Body of pancreas (tissue), 4 donors: ENCODE measurements around the gene OR6K3. TPM values are rescaled to one million over a fixed set of nuclear protein-coding genes. Genes with fewer than 3 reads are reported as not detected.

Experiments used
- ATAC-seq: fragments of 150-250 bp; one replicate; pipeline ENCODE4 v1.9.1; 2016
- DNase-seq, 4 donors: peaks; one replicate each; pipeline ENCODE4 v3.0.0-alpha.2; 2019
- H3K27ac ChIP-seq, 4 donors: fragments of 200-600 bp; sonication (generic); 1 replicate in 3 of 4; 2 replicates in 1 of 4; pipeline versions ENCODE4 v1.5.1 to v1.6.1; 2016 to 2019; ENCODE audit warnings: mild to moderate bottlenecking in 1 of 4, mixed read lengths in 1 of 4, moderate library complexity in 1 of 4
- H3K27me3 ChIP-seq, 2 donors: fragments of 200-600 bp; sonication (generic); one replicate each; pipeline ENCODE4 v1.6.0; 2016; ENCODE audit warnings: mild to moderate bottlenecking in 1 of 2
- H3K36me3 ChIP-seq, 2 donors: fragments of 200-600 bp; sonication (generic); replicated peaks in 1 of 2; 2 replicates each; pipeline ENCODE4 v1.5.1; 2016; ENCODE audit warnings: low read depth in 2 of 2; ENCODE audit not compliant: insufficient read depth in 1 of 2
- H3K4me1 ChIP-seq: fragments of 200-600 bp; sonication (generic); one replicate; pipeline ENCODE4 v1.6.0; 2016
- H3K4me3 ChIP-seq, 2 donors: fragments of 200-600 bp; sonication (generic); 1 replicate in 1 of 2; 2 replicates in 1 of 2; pipeline ENCODE4 v1.5.1; 2016 to 2019
- H3K9me3 ChIP-seq, 3 donors: fragments of 200-600 bp; sonication (generic); 1 replicate in 2 of 3; 2 replicates in 1 of 3; pipeline ENCODE4 v1.5.1; 2016
- POLR2A ChIP-seq, 3 donors: fragments of 450-650 bp; IDR thresholded peaks; one replicate each; pipeline ENCODE4 v1.6.1; 2016; ENCODE audit warnings: antibody characterized with exemption in 3 of 3, mild to moderate bottlenecking in 2 of 3
- WGBS, 2 donors: methylation state at CpG; one replicate each; pipeline ENCODE4 v1.1.5; 2017; 5-methylcytosine and 5-hydroxymethylcytosine counted together
- intact Hi-C: fragments of 100-400 bp; cut with DNase I; formaldehyde crosslinking; loops from one replicate; pipeline ENCODE4 v1.15.1; 2023
- total RNA-seq, 2 donors: library from RNA; depleted of rRNA; stranded (reverse); fragments of >200 nt; gene quantifications; one replicate each; pipeline ENCODE4 v1.1.0, GENCODE V29; 2016
- TF ChIP-seq, protein P1 (sequence below), 7 experiments: fragments of 450-650 bp in 4 of 7; fragments of 200-600 bp in 3 of 7; sonication (generic) in 3 of 7; IDR thresholded peaks; one replicate each; pipeline ENCODE4 v1.5.1; 2016 to 2019; ENCODE audit warnings: antibody characterized with exemption in 7 of 7

OR6K3 gene
- total RNA-seq, 2 donors from 2014 or later, result not detected

DNA sequence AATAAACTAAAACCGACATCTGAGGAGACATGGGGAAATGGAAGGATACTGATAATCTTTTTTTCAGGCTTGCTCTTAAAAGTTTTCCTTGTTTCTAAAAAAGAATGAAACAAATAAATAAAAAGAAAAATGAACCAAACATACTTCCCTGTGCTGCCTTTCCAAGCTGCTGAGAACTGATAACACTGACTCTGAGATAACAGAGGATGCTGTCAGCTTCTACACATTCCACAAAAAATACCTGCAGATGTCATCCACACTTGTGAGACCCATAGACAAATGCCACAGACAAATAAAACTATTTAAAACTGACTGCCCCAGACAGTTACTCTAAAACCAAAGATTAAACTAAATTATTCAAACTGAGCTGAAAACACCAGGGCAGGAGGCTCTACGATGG is 12.0 kb upstream of the OR6K3 start:
- Histone ChIP-seq H3K4me1 (no peaks in the 10 kb centered on the region), H3K27ac (no peak overlapping the region), H3K27me3 (no peaks in the 10 kb centered on the region), H3K9me3 (no peaks in the 10 kb centered on the region), H3K36me3 (no peaks in the 10 kb centered on the region), H3K4me3 (no peak overlapping the region)
- 29 to 31% methylated on average over 2 of the region's 2 CpGs for WGBS, 2 donors
- ATAC-seq (no peak), DNase-seq (no peak)
- TF ChIP-seq POLR2A (IDR thresholded peaks at IDR 0.05), result no peak
- TF ChIP-seq, protein P1, sequence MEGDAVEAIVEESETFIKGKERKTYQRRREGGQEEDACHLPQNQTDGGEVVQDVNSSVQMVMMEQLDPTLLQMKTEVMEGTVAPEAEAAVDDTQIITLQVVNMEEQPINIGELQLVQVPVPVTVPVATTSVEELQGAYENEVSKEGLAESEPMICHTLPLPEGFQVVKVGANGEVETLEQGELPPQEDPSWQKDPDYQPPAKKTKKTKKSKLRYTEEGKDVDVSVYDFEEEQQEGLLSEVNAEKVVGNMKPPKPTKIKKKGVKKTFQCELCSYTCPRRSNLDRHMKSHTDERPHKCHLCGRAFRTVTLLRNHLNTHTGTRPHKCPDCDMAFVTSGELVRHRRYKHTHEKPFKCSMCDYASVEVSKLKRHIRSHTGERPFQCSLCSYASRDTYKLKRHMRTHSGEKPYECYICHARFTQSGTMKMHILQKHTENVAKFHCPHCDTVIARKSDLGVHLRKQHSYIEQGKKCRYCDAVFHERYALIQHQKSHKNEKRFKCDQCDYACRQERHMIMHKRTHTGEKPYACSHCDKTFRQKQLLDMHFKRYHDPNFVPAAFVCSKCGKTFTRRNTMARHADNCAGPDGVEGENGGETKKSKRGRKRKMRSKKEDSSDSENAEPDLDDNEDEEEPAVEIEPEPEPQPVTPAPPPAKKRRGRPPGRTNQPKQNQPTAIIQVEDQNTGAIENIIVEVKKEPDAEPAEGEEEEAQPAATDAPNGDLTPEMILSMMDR (IDR thresholded peaks at IDR 0.05), result no peak
- intact Hi-C loops, result no loop called here

DNA sequence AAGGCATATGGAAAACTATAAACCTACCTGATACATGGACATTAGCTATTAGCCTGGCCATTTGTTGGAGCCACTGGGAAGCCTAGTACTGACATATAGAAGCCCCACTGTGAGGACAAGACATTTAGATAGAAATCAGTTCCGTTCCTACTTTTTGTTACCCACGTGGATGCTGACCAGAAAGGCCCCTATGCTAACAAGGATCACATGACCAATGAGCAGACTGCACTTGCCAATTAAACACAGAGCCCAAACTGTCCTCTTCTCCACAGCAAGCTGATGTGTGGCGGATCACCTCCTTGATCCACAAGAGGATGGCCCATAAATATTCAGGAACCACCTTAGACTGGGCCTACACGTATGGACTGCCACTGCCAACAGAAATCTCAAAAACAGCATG is 11.2 kb upstream of the OR6K3 start:
- Histone ChIP-seq H3K4me1 (no peaks in the 10 kb centered on the region), H3K4me3 (no peak overlapping the region), H3K9me3 (no peaks in the 10 kb centered on the region), H3K27me3 (no peaks in the 10 kb centered on the region), H3K36me3 (no peaks in the 10 kb centered on the region), H3K27ac (no peak overlapping the region)
- ATAC-seq (no peak), DNase-seq (no peak)
- intact Hi-C loops, result no loop called here
- 43 to 57% methylated on average over 4 of the region's 4 CpGs for WGBS, 2 donors
- TF ChIP-seq POLR2A (IDR thresholded peaks at IDR 0.05), result no peak
- TF ChIP-seq, protein P1 (IDR thresholded peaks at IDR 0.05), result no peak

DNA sequence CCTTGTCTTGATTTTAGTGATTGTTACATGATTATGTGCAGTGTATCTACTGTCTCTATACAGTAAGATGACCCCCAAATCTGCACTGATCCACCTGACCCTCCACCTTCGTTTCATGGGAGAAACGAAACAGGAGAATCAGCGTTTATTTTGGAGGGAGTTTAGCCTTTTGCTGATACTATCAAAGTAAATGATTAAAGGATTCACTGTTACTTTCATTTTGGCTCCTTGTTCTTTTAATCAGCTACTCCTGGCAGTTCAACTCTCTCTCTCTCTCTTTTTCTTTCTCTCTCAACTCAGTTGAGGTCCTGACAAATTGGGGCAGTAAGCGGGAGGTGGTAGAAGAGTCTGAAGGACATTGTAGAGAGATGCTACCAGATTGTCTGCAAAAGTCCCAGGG is 9.9 kb upstream of the OR6K3 start:
- TF ChIP-seq, protein P1 (IDR thresholded peaks at IDR 0.05), result no peak
- no peak for TF ChIP-seq POLR2A (IDR thresholded peaks at IDR 0.05)
- WGBS, 2 donors, result 22 to 30% methylated on average over 4 of the region's 4 CpGs
- no peaks in the 10 kb centered on the region for H3K9me3 ChIP-seq

DNA sequence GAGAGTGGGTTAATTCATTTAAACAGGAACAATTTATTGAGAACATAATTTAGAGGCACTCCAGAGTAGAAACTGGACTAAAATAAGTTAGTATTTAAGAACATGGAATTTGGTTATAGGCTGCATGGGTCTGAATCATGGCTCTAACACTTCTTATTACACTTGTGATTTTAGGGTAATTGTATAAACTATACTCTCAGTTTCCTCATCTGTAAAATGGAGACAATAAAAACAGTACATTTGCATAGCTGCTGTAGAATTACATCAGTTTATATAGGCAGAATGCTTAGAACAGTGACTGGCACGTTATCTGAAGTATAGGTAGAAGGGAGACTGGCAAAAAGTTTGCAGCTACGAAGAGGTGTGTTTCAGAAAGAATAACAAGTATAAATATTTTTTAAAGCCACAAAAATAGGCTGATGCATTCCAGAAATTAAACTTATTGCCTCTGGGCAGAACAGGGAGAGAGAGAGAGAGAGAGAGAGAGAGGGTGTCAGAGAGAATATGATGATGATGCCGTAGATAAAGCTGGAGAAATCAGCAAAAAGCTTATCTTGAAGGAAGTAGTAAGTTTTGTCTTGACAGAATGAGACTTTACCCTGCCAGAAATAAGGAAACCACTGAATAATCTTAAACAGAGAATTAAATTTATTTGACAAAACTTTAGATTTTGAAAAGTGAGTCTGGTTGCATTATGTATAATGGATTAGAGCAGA is 8.1 kb upstream of the OR6K3 start:
- H3K36me3 ChIP-seq, result no peaks in the 10 kb centered on the region
- TF ChIP-seq POLR2A (IDR thresholded peaks at IDR 0.05), result no peak
- TF ChIP-seq, protein P1 (IDR thresholded peaks at IDR 0.05), result no peak
- no peak for ATAC-seq
- WGBS, 2 donors, result 43 to 57% methylated on average over 3 of the region's 3 CpGs
- no peaks in the 10 kb centered on the region for H3K4me1 ChIP-seq
- intact Hi-C loops, result no loop called here
- no peak overlapping the region for H3K27ac ChIP-seq
- H3K4me3 ChIP-seq, result no peak overlapping the region
- H3K9me3 ChIP-seq, result no peaks in the 10 kb centered on the region
- no peak for DNase-seq
- no peaks in the 10 kb centered on the region for H3K27me3 ChIP-seq

More for the DNA sequence above, 9.9 kb upstream of the OR6K3 start:
- intact Hi-C loops, result no loop called here
- Histone ChIP-seq H3K27ac (no peak overlapping the region), H3K27me3 (no peaks in the 10 kb centered on the region), H3K36me3 (no peaks in the 10 kb centered on the region), H3K4me3 (no peak overlapping the region), H3K4me1 (no peaks in the 10 kb centered on the region)
- no peak for ATAC-seq
- no peak for DNase-seq

DNA sequence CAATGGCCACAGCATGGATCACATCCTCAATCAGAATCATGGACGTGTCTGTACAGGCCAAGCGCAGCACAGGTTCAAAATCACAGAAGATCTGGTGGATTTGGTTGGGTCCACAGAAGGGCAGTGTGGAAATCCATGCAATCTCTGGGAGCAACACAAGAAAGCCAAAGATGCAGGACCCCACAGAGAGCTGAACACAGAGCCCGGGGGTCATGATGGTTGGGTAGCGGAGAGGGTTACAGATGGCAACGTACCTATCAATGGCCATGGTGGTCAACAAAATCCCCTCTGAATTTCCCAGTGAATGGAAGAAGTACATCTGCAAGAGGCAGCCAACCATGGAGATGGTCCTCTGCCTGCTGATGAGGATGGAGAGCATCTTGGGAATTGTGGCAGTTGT is 3.9 kb upstream of the OR6K3 start:
- H3K4me1 ChIP-seq, result no peaks in the 10 kb centered on the region
- H3K27ac ChIP-seq, result no peak overlapping the region
- WGBS, 2 donors, result 74 to 84% methylated on average over 5 of the region's 5 CpGs
- H3K4me3 ChIP-seq, result no peak overlapping the region
- DNase-seq, result no peak
- H3K9me3 ChIP-seq, result no peaks in the 10 kb centered on the region
- intact Hi-C loops, result no loop called here
- TF ChIP-seq, protein P1 (IDR thresholded peaks at IDR 0.05), result no peak
- TF ChIP-seq POLR2A (IDR thresholded peaks at IDR 0.05), result no peak
- H3K27me3 ChIP-seq, result no peaks in the 10 kb centered on the region
- ATAC-seq, result no peak
- H3K36me3 ChIP-seq, result no peaks in the 10 kb centered on the region
